Neuronal stem cell (in vitro differentiated cells): Measurements from ENCODE around the gene SLC2A5.
A peak's percentile ranks its signal among the peaks of the same experiment; 100 is the strongest.

Experiments used
- DNase-seq: peaks from one replicate; pipeline ENCODE4 v3.0.0-alpha.2; 2013; ENCODE audit warnings: low spot score
- H2AFZ ChIP-seq: one replicate; pipeline ENCODE4 v1.6.1; 2013; ENCODE audit warnings: mild to moderate bottlenecking, low read length, inconsistent platforms
- H2AK5ac ChIP-seq: 2 replicates; pipeline ENCODE4 v1.6.1; 2013; ENCODE audit warnings: low read depth, mild to moderate bottlenecking, inconsistent platforms, low read length, moderate library complexity, mixed read lengths
- H2BK120ac ChIP-seq: 2 replicates; pipeline ENCODE4 v1.6.1; 2013; ENCODE audit warnings: low read depth, mild to moderate bottlenecking, inconsistent platforms, low read length, moderate library complexity, mixed read lengths
- H2BK12ac ChIP-seq: one replicate; pipeline ENCODE4 v1.6.1; 2013; ENCODE audit warnings: low read length, inconsistent platforms
- H2BK15ac ChIP-seq: 2 replicates; pipeline ENCODE4 v1.6.1; 2013; ENCODE audit warnings: mild to moderate bottlenecking, low read length, inconsistent platforms, mixed read lengths
- H2BK5ac ChIP-seq: one replicate; pipeline ENCODE4 v1.6.1; 2013; ENCODE audit warnings: inconsistent platforms, mild to moderate bottlenecking, low read length, moderate library complexity
- H3K14ac ChIP-seq: one replicate; pipeline ENCODE4 v1.6.1; 2013; ENCODE audit warnings: low read length, inconsistent platforms
- H3K18ac ChIP-seq: 2 replicates; pipeline ENCODE4 v1.6.1; 2013; ENCODE audit warnings: low read length, inconsistent platforms
- H3K23ac ChIP-seq: 2 replicates; pipeline ENCODE4 v1.6.1; 2013; ENCODE audit warnings: low read depth, mild to moderate bottlenecking, mixed read lengths, low read length, inconsistent platforms; ENCODE audit not compliant: poor library complexity
- H3K27ac ChIP-seq: replicated peaks from 3 replicates; pipeline ENCODE4 v1.5.1; 2013; ENCODE audit warnings: low read length, inconsistent platforms
- H3K27me3 ChIP-seq, 3 experiments: 2 replicates each; pipeline ENCODE4 v1.6.1; 2013; ENCODE audit warnings: low read length in 3 of 3, mild to moderate bottlenecking in 2 of 3, inconsistent platforms in 1 of 3, low read depth in 1 of 3, mixed read lengths in 1 of 3, moderate library complexity in 1 of 3; ENCODE audit not compliant: control insufficient read depth in 3 of 3, insufficient read depth in 3 of 3
- H3K36me3 ChIP-seq, 2 donors: replicated peaks in 1 of 2; 2 replicates each; pipeline ENCODE4 v1.6.1; 2013; ENCODE audit warnings: low read length in 2 of 2; ENCODE audit not compliant: control insufficient read depth in 2 of 2, insufficient read depth in 2 of 2
- H3K4ac ChIP-seq: 2 replicates; pipeline ENCODE4 v1.6.1; 2013; ENCODE audit warnings: inconsistent platforms, mild to moderate bottlenecking, low read length, moderate library complexity
- H3K4me1 ChIP-seq, 2 donors: 1 replicate in 1 of 2; 2 replicates in 1 of 2; pipeline ENCODE4 v1.6.1; 2013; ENCODE audit warnings: low read length in 2 of 2, low read depth in 1 of 2; ENCODE audit not compliant: control insufficient read depth in 2 of 2, insufficient read depth in 1 of 2
- H3K4me2 ChIP-seq: one replicate; pipeline ENCODE4 v1.6.1; 2013; ENCODE audit warnings: mild to moderate bottlenecking, low read length, inconsistent platforms; ENCODE audit not compliant: insufficient read depth, poor library complexity, severe bottlenecking
- H3K4me3 ChIP-seq, 2 donors: 2 replicates each; pipeline ENCODE4 v1.5.1; 2013; ENCODE audit warnings: low read length in 2 of 2, mild to moderate bottlenecking in 2 of 2, inconsistent platforms in 1 of 2, moderate library complexity in 1 of 2
- H3K79me1 ChIP-seq: one replicate; pipeline ENCODE4 v1.6.1; 2013; ENCODE audit warnings: low read depth, mild to moderate bottlenecking, inconsistent platforms, low read length, moderate library complexity
- H3K9ac ChIP-seq: one replicate; pipeline ENCODE4 v1.6.1; 2013; ENCODE audit warnings: mild to moderate bottlenecking, low read depth, low read length, inconsistent platforms; ENCODE audit not compliant: poor library complexity
- H3K9me3 ChIP-seq, 2 donors: replicated peaks in 1 of 2; 2 replicates each; pipeline versions ENCODE3 to v1.6.1; 2013; ENCODE audit warnings: low read length in 2 of 2, mild to moderate bottlenecking in 2 of 2, inconsistent platforms in 1 of 2, low read depth in 1 of 2, mixed read lengths in 1 of 2, moderate library complexity in 1 of 2; ENCODE audit not compliant: control insufficient read depth in 2 of 2, insufficient read depth in 1 of 2
- H4K8ac ChIP-seq: one replicate; pipeline ENCODE4 v1.6.1; 2013; ENCODE audit warnings: low read depth, mild to moderate bottlenecking, inconsistent platforms, low read length, moderate library complexity
- H4K91ac ChIP-seq: one replicate; pipeline ENCODE4 v1.6.1; 2013; ENCODE audit warnings: low read length, low read depth, mild to moderate bottlenecking, inconsistent platforms; ENCODE audit not compliant: poor library complexity
- WGBS, 2 donors: extraction: QIAGEN DNeasy Blood & Tissue Kit; methylation state at CpG; one replicate each; pipeline ENCODE4 v1.1.7; 2013; ENCODE audit warnings: missing lambda C conversion rate in 2 of 2, mixed read lengths in 1 of 2; ENCODE audit not compliant: insufficient read length in 2 of 2, insufficient replicate concordance in 1 of 2; ENCODE audit errors: extremely low coverage in 2 of 2; 5-methylcytosine and 5-hydroxymethylcytosine counted together

SLC2A5 gene

DNA sequence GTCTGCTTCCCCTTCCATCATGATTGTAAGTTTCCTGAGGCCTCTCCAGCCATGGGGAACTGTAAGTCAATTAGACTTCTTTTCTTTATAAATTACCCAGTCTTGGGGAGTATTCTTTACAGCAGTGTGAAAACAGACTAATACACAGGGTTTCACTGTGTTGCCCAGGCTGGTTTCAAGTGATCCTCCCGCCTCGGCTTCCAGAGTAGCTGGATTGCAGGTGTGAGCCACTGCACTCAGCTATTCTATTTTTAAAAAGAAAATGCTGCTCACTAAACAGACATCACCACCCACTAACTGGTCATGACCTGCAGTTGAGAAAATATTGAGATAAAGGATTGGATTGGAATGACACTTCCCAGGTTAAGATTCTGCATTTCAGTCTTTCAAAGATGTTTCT is 22.4 kb downstream of the SLC2A5 start:
- Histone ChIP-seq H2BK120ac (no peak overlapping the region), H3K4me1 (no peaks in the 10 kb centered on the region), H3K27ac (no peak overlapping the region), H4K91ac (no peak overlapping the region), H2AFZ (no peak overlapping the region), H2BK12ac (no peak overlapping the region), H3K9me3 (no peaks in the 10 kb centered on the region), H2BK15ac (no peak overlapping the region), H3K36me3 (no peaks in the 10 kb centered on the region), H3K27me3 (peaks cover 0 to 4% (median 0%) of the 10 kb centered on the region in 3 experiments), H3K4me3 (no peak overlapping the region), H3K14ac (no peak overlapping the region), H3K23ac (no peak overlapping the region), H3K18ac (no peak overlapping the region), H3K4ac (no peak overlapping the region), H3K9ac (no peak overlapping the region), H3K79me1 (no peaks in the 10 kb centered on the region), H3K4me2 (no peak overlapping the region), H2AK5ac (no peak overlapping the region), H4K8ac (no peak overlapping the region), H2BK5ac (no peak overlapping the region)
- no CpG with 5 or more reads among the region's 2 CpGs for WGBS, 2 donors
- no peak for DNase-seq

DNA sequence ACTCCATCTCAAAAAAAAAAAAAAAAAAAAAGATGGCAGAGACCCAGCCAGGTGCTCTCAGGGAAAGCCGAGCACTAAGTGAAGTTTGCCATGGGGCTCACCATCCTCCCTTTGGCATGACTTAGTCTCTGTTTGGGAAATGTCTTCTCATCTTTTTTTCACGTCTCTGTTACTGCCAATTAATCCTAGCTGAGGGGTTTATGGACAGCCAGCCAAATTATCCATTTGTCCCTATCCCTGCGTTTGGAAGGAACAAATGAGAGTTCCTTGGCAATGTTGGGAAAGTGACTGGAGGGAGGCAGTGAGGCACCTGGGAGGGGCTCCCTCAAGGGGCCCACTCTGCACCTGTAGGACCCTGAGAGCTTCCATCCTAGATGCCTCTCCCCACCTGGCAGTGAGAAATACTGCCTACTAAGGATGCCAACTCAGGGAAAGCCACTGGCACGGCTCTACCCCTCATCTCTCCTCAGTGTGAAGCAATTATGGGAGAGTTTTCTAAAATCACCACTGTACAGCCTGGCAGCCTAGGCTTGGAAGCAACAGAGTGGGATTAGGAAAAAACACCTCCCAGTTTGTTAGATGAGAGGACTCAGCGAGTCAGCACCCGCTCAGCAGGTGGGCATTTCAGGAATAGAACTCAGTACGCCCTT is 23.4 kb downstream of the SLC2A5 start:
- H3K27ac ChIP-seq = no peak overlapping the region
- no peaks in the 10 kb centered on the region for H3K36me3 ChIP-seq
- no peak overlapping the region for H3K4me3 ChIP-seq
- H3K4ac ChIP-seq = no peak overlapping the region
- H4K91ac ChIP-seq = no peak overlapping the region
- no peak overlapping the region for H3K14ac ChIP-seq
- no peak overlapping the region for H3K18ac ChIP-seq
- no peak overlapping the region for H2AFZ ChIP-seq
- peaks cover 0 to 4% (median 0%) of the 10 kb centered on the region in 3 experiments for H3K27me3 ChIP-seq
- H3K9me3 ChIP-seq = no peaks in the 10 kb centered on the region
- no peak overlapping the region for H4K8ac ChIP-seq
- WGBS, 2 donors = no CpG with 5 or more reads among the region's 7 CpGs
- no peak overlapping the region for H2BK120ac ChIP-seq
- no peak overlapping the region for H3K4me2 ChIP-seq
- no peak overlapping the region for H3K9ac ChIP-seq
- H2BK5ac ChIP-seq = no peak overlapping the region
- H3K23ac ChIP-seq = no peak overlapping the region
- H2BK15ac ChIP-seq = no peak overlapping the region
- H2AK5ac ChIP-seq = no peak overlapping the region
- no peaks in the 10 kb centered on the region for H3K79me1 ChIP-seq
- H2BK12ac ChIP-seq = no peak overlapping the region
- DNase-seq = no peak
- H3K4me1 ChIP-seq = no peaks in the 10 kb centered on the region

DNA sequence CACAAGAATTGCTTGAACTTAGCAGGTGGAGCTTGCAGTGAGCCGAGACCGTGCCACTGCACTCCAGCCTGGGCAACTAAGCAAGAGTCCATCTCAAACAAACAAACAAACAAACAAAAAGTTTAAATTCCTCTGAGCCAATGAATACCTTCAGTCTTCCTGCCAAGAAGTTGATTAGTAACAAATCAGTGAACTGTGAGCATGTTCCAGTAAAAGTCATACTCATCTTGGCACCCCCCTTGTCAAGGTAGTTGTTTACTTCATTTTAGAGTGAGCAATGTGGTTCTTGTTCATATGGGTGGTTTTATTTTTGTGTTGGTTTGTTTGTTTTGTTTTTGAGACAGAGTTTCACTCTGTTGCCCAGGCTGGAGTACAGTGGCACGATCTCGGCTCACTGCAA is 25.2 kb downstream of the SLC2A5 start:
- H2BK12ac ChIP-seq = no peak overlapping the region
- H3K36me3 ChIP-seq = no peaks in the 10 kb centered on the region
- no peak for DNase-seq
- H3K79me1 ChIP-seq = no peaks in the 10 kb centered on the region
- H4K8ac ChIP-seq = no peak overlapping the region
- no peak overlapping the region for H3K4me3 ChIP-seq
- H3K14ac ChIP-seq = no peak overlapping the region
- H3K27ac ChIP-seq = no peak overlapping the region
- no peak overlapping the region for H2BK5ac ChIP-seq
- peaks cover 0 to 9% (median 0%) of the 10 kb centered on the region in 3 experiments for H3K27me3 ChIP-seq
- no peak overlapping the region for H2BK120ac ChIP-seq
- no peak overlapping the region for H4K91ac ChIP-seq
- no peak overlapping the region for H3K4ac ChIP-seq
- H2AK5ac ChIP-seq = no peak overlapping the region
- no peak overlapping the region for H3K18ac ChIP-seq
- no peak overlapping the region for H3K9ac ChIP-seq
- no peak overlapping the region for H3K4me2 ChIP-seq
- no peaks in the 10 kb centered on the region for H3K9me3 ChIP-seq
- H3K4me1 ChIP-seq = no peaks in the 10 kb centered on the region
- H2AFZ ChIP-seq = no peak overlapping the region
- no peak overlapping the region for H2BK15ac ChIP-seq
- WGBS, 2 donors = no CpG with 5 or more reads among the region's 4 CpGs
- H3K23ac ChIP-seq = no peak overlapping the region

DNA sequence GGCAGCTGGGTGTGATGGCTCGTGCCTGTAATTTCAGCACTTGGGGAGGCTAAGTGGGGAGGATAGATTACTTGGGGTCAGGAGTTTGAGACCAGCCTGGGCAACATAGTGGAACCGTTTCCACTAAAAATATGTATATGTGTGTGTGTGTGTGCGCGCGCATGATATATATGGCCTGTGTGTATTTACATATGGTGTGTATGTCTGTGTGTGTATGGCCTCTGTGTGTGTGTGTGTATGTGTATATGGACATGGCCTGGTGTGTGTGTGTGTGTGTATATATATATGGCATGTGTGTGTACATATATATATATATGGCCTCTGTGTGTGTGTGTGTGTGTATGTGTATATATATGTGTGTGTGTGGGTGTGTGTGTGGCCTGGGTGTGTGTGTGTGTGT is 27.2 kb downstream of the SLC2A5 start:
- no peaks in the 10 kb centered on the region for H3K79me1 ChIP-seq
- H3K4me2 ChIP-seq = no peak overlapping the region
- H4K91ac ChIP-seq = no peak overlapping the region
- H2AK5ac ChIP-seq = no peak overlapping the region
- H3K27me3 ChIP-seq = peaks cover 0 to 9% (median 0%) of the 10 kb centered on the region in 3 experiments
- H4K8ac ChIP-seq = peak overlapping the region; percentile 65
- DNase-seq = no peak
- no peak overlapping the region for H2BK15ac ChIP-seq
- H2AFZ ChIP-seq = no peak overlapping the region
- no peak overlapping the region for H3K23ac ChIP-seq
- no peaks in the 10 kb centered on the region for H3K36me3 ChIP-seq
- H3K4me1 ChIP-seq = no peaks in the 10 kb centered on the region
- no peaks in the 10 kb centered on the region for H3K9me3 ChIP-seq
- no peak overlapping the region for H2BK120ac ChIP-seq
- no peak overlapping the region for H3K9ac ChIP-seq
- H3K27ac ChIP-seq = no peak overlapping the region
- H3K4me3 ChIP-seq = no peak overlapping the region
- no peak overlapping the region for H2BK5ac ChIP-seq
- no peak overlapping the region for H3K18ac ChIP-seq
- no peak overlapping the region for H2BK12ac ChIP-seq
- H3K14ac ChIP-seq = no peak overlapping the region
- no CpG with 5 or more reads among the region's 5 CpGs for whole genome bisulfite sequencing, 2 donors
- no peak overlapping the region for H3K4ac ChIP-seq
